HFF-Myc (cell line): ENCODE results near the gene ZNF547.
"Not testable (repeated sequence)": the region's sequence is repeated elsewhere in the genome, so short reads cannot be mapped to it uniquely, and the experiment has no call there.

ENCODE experiments used
- DNase-seq: peaks from one replicate; pipeline ENCODE4 v3.0.0-alpha.2; 2011; ENCODE audit warnings: low read depth; ENCODE audit errors: extremely low read depth
- H3K4me3 ChIP-seq: replicated peaks from 2 replicates; pipeline ENCODE4 v1.5.1; 2011; ENCODE audit warnings: low read depth, mild to moderate bottlenecking, control low read depth, low read length
- CTCF ChIP-seq: IDR thresholded peaks from 2 replicates; pipeline ENCODE4 v1.5.1; 2012; ENCODE audit warnings: mild to moderate bottlenecking, low read depth, low read length, control low read depth; ENCODE audit errors: missing control alignments

The ZNF547 gene

GRCh38 chr19:57366776-57367175 is 3.4 kb downstream of the ZNF547 start:
- no peak for TF ChIP-seq CTCF
- DNase-seq: no peak
- no peak overlapping the region for H3K4me3 ChIP-seq

- DNase-seq: no peak
- TF ChIP-seq CTCF: no peak
Observed at GRCh38 chr19:57374179-57374578, 10.8 kb downstream of the ZNF547 start.

GRCh38 chr19:57374647-57375046 is 11.3 kb downstream of the ZNF547 start:
- not testable (repeated sequence) for DNase-seq

More at GRCh38 chr19:57374179-57374578, 10.8 kb downstream of the ZNF547 start:
- H3K4me3 ChIP-seq: no peak overlapping the region

GRCh38 chr19:57376151-57376550 is 12.8 kb downstream of the ZNF547 start:
- no peak overlapping the region for H3K4me3 ChIP-seq
- no peak for DNase-seq
- TF ChIP-seq CTCF: no peak

More at GRCh38 chr19:57374647-57375046, 11.3 kb downstream of the ZNF547 start:
- H3K4me3 ChIP-seq: not testable (repeated sequence)

GRCh38 chr19:57377498-57378146 is 14.3 kb downstream of the ZNF547 start:
- TF ChIP-seq CTCF: no peak
- DNase-seq: no peak
- H3K4me3 ChIP-seq: no peak overlapping the region

GRCh38 chr19:57380923-57381322 is 17.6 kb downstream of the ZNF547 start:
- TF ChIP-seq CTCF: no peak
- H3K4me3 ChIP-seq: no peak overlapping the region
- DNase-seq: no peak

GRCh38 chr19:57382806-57383488 is 19.6 kb downstream of the ZNF547 start:
- TF ChIP-seq CTCF: no peak
- no peak overlapping the region for H3K4me3 ChIP-seq
- no peak for DNase-seq
